Body of pancreas (tissue), 4 donors: ENCODE data around the gene CFAP52.

ENCODE experiments used
- CTCF ChIP-seq, 7 experiments: fragments of 450-650 bp in 4 of 7; fragments of 200-600 bp in 3 of 7; sonication (generic) in 3 of 7; IDR thresholded peaks; one replicate each; pipeline ENCODE4 v1.5.1; 2016 to 2019; ENCODE audit warnings: antibody characterized with exemption in 7 of 7
- POLR2A ChIP-seq, 3 donors: fragments of 450-650 bp; IDR thresholded peaks; one replicate each; pipeline ENCODE4 v1.6.1; 2016; ENCODE audit warnings: antibody characterized with exemption in 3 of 3, mild to moderate bottlenecking in 2 of 3

GRCh38 chr17:9549215-9549614, 27.2 kb upstream of the CFAP52 start:
- TF ChIP-seq CTCF (IDR thresholded peaks at IDR 0.05) (no peak), POLR2A (IDR thresholded peaks at IDR 0.05) (no peak)
